Measurements from ENCODE around the gene TPD52L2.

Gene TPD52L2

GRCh38 chr20:63864978-63865640, at the start of gene TPD52L2:
TPD52L2 (plus strand) TSS chr20:63865270; CDS start chr20:63865366, 96 bp downstream.
- peak within 1 kb of the TSS; percentile 100 for H3K9ac ChIP-seq (ENCODE audit: low read length)
- H3K9me3 ChIP-seq (ENCODE audit: control insufficient read depth, low read length): no peaks in the 10 kb centered on the region
- peak; percentile 99 for DNase-seq (ENCODE audit: low read depth)
- H3K4me1 ChIP-seq (ENCODE audit: control insufficient read depth, insufficient read depth, low read length): peaks cover 12% of the 10 kb centered on the region
- H3K4me3 ChIP-seq (ENCODE audit: low read length): peak within 1 kb of the TSS; percentile 86
- peaks cover 35% of the 10 kb centered on the region for H3K36me3 ChIP-seq (ENCODE audit: control insufficient read depth, insufficient read depth, low read length, severe bottlenecking)
- no peaks in the 10 kb centered on the region for H3K27me3 ChIP-seq (replicated peaks; ENCODE audit: control insufficient read depth, insufficient read depth, low read length)

- Histone ChIP-seq H3K4me1 (ENCODE audit: control insufficient read depth, insufficient read depth, low read length) (no peaks in the 10 kb centered on the region), H3K9me3 (ENCODE audit: control insufficient read depth, low read length) (no peaks in the 10 kb centered on the region), H3K9ac (ENCODE audit: low read length) (no peak overlapping the region), H3K36me3 (ENCODE audit: control insufficient read depth, insufficient read depth, low read length, severe bottlenecking) (no peaks in the 10 kb centered on the region), H3K27me3 (replicated peaks; ENCODE audit: control insufficient read depth, insufficient read depth, low read length) (peaks cover 9% of the 10 kb centered on the region), H3K4me3 (ENCODE audit: low read length) (no peak overlapping the region)
- no peak for DNase-seq (ENCODE audit: low read depth)
Observed at GRCh38 chr20:63815615-63816253, 49.3 kb upstream of the TPD52L2 start.

GRCh38 chr20:63819224-63819921, 45.7 kb upstream of the TPD52L2 start:
- peak overlapping the region; percentile 67 for H3K4me3 ChIP-seq (ENCODE audit: low read length)
- H3K9ac ChIP-seq (ENCODE audit: low read length): peak overlapping the region; percentile 32
- H3K36me3 ChIP-seq (ENCODE audit: control insufficient read depth, insufficient read depth, low read length, severe bottlenecking): no peaks in the 10 kb centered on the region
- no peak for DNase-seq (ENCODE audit: low read depth)
- H3K27me3 ChIP-seq (replicated peaks; ENCODE audit: control insufficient read depth, insufficient read depth, low read length): peaks cover 23% of the 10 kb centered on the region
- H3K9me3 ChIP-seq (ENCODE audit: control insufficient read depth, low read length): no peaks in the 10 kb centered on the region
- no peaks in the 10 kb centered on the region for H3K4me1 ChIP-seq (ENCODE audit: control insufficient read depth, insufficient read depth, low read length)

GRCh38 chr20:63821811-63822210, 43.3 kb upstream of the TPD52L2 start:
- Histone ChIP-seq H3K27me3 (replicated peaks; ENCODE audit: control insufficient read depth, insufficient read depth, low read length) (peaks cover 23% of the 10 kb centered on the region), H3K36me3 (ENCODE audit: control insufficient read depth, insufficient read depth, low read length, severe bottlenecking) (no peaks in the 10 kb centered on the region), H3K9ac (ENCODE audit: low read length) (no peak overlapping the region)

GRCh38 chr20:63822276-63822696, 42.8 kb upstream of the TPD52L2 start:
- H3K27me3 ChIP-seq (replicated peaks; ENCODE audit: control insufficient read depth, insufficient read depth, low read length): peaks cover 23% of the 10 kb centered on the region
- H3K4me1 ChIP-seq (ENCODE audit: control insufficient read depth, insufficient read depth, low read length): no peaks in the 10 kb centered on the region
- H3K4me3 ChIP-seq (ENCODE audit: low read length): no peak overlapping the region
- no peak for DNase-seq (ENCODE audit: low read depth)
- no peaks in the 10 kb centered on the region for H3K9me3 ChIP-seq (ENCODE audit: control insufficient read depth, low read length)
- H3K9ac ChIP-seq (ENCODE audit: low read length): no peak overlapping the region
- no peaks in the 10 kb centered on the region for H3K36me3 ChIP-seq (ENCODE audit: control insufficient read depth, insufficient read depth, low read length, severe bottlenecking)

More at GRCh38 chr20:63821811-63822210, 43.3 kb upstream of the TPD52L2 start:
- Histone ChIP-seq H3K9me3 (ENCODE audit: control insufficient read depth, low read length) (no peaks in the 10 kb centered on the region), H3K4me1 (ENCODE audit: control insufficient read depth, insufficient read depth, low read length) (no peaks in the 10 kb centered on the region), H3K4me3 (ENCODE audit: low read length) (no peak overlapping the region)
- DNase-seq (ENCODE audit: low read depth): no peak

- no peak for DNase-seq (ENCODE audit: low read depth)
- Histone ChIP-seq H3K9me3 (ENCODE audit: control insufficient read depth, low read length) (no peaks in the 10 kb centered on the region), H3K27me3 (replicated peaks; ENCODE audit: control insufficient read depth, insufficient read depth, low read length) (peaks cover 26% of the 10 kb centered on the region), H3K4me3 (ENCODE audit: low read length) (no peak overlapping the region), H3K9ac (ENCODE audit: low read length) (no peak overlapping the region), H3K4me1 (ENCODE audit: control insufficient read depth, insufficient read depth, low read length) (no peaks in the 10 kb centered on the region), H3K36me3 (ENCODE audit: control insufficient read depth, insufficient read depth, low read length, severe bottlenecking) (no peaks in the 10 kb centered on the region)
Observed at GRCh38 chr20:63823691-63824311, 41.3 kb upstream of the TPD52L2 start.

- H3K4me1 ChIP-seq (ENCODE audit: control insufficient read depth, insufficient read depth, low read length): no peaks in the 10 kb centered on the region
- no peak overlapping the region for H3K4me3 ChIP-seq (ENCODE audit: low read length)
- H3K36me3 ChIP-seq (ENCODE audit: control insufficient read depth, insufficient read depth, low read length, severe bottlenecking): no peaks in the 10 kb centered on the region
- H3K9ac ChIP-seq (ENCODE audit: low read length): no peak overlapping the region
- DNase-seq (ENCODE audit: low read depth): no peak
- no peaks in the 10 kb centered on the region for H3K9me3 ChIP-seq (ENCODE audit: control insufficient read depth, low read length)
- peaks cover 31% of the 10 kb centered on the region for H3K27me3 ChIP-seq (replicated peaks; ENCODE audit: control insufficient read depth, insufficient read depth, low read length)
Observed at GRCh38 chr20:63825331-63826118, 39.5 kb upstream of the TPD52L2 start.

- H3K36me3 ChIP-seq (ENCODE audit: control insufficient read depth, insufficient read depth, low read length, severe bottlenecking): no peaks in the 10 kb centered on the region
- H3K4me3 ChIP-seq (ENCODE audit: low read length): no peak overlapping the region
- no peak overlapping the region for H3K9ac ChIP-seq (ENCODE audit: low read length)
- no peaks in the 10 kb centered on the region for H3K9me3 ChIP-seq (ENCODE audit: control insufficient read depth, low read length)
- H3K4me1 ChIP-seq (ENCODE audit: control insufficient read depth, insufficient read depth, low read length): no peaks in the 10 kb centered on the region
- DNase-seq (ENCODE audit: low read depth): no peak
- H3K27me3 ChIP-seq (replicated peaks; ENCODE audit: control insufficient read depth, insufficient read depth, low read length): peaks cover 31% of the 10 kb centered on the region
Observed at GRCh38 chr20:63826753-63827152, 38.3 kb upstream of the TPD52L2 start.

GRCh38 chr20:63828124-63828523, 36.9 kb upstream of the TPD52L2 start:
- no peaks in the 10 kb centered on the region for H3K36me3 ChIP-seq (ENCODE audit: control insufficient read depth, insufficient read depth, low read length, severe bottlenecking)
- no peaks in the 10 kb centered on the region for H3K9me3 ChIP-seq (ENCODE audit: control insufficient read depth, low read length)
- H3K4me3 ChIP-seq (ENCODE audit: low read length): no peak overlapping the region
- peaks cover 26% of the 10 kb centered on the region for H3K27me3 ChIP-seq (replicated peaks; ENCODE audit: control insufficient read depth, insufficient read depth, low read length)
- DNase-seq (ENCODE audit: low read depth): no peak
- H3K4me1 ChIP-seq (ENCODE audit: control insufficient read depth, insufficient read depth, low read length): no peaks in the 10 kb centered on the region
- H3K9ac ChIP-seq (ENCODE audit: low read length): no peak overlapping the region

GRCh38 chr20:63828545-63828944, 36.5 kb upstream of the TPD52L2 start:
- H3K27me3 ChIP-seq (replicated peaks; ENCODE audit: control insufficient read depth, insufficient read depth, low read length): peaks cover 26% of the 10 kb centered on the region
- H3K36me3 ChIP-seq (ENCODE audit: control insufficient read depth, insufficient read depth, low read length, severe bottlenecking): no peaks in the 10 kb centered on the region
- no peaks in the 10 kb centered on the region for H3K9me3 ChIP-seq (ENCODE audit: control insufficient read depth, low read length)
- no peak overlapping the region for H3K9ac ChIP-seq (ENCODE audit: low read length)
- DNase-seq (ENCODE audit: low read depth): no peak
- no peaks in the 10 kb centered on the region for H3K4me1 ChIP-seq (ENCODE audit: control insufficient read depth, insufficient read depth, low read length)
- H3K4me3 ChIP-seq (ENCODE audit: low read length): no peak overlapping the region
